NOMO-1 treated with DMSO at 0.1 percent for 48 hours (cell line): ENCODE data around the gene CCT5.
"Not testable (repeated sequence)": the region's sequence is repeated elsewhere in the genome, so short reads cannot be mapped to it uniquely, and the experiment has no call there.

Source experiments
- DNase-seq: peaks from one replicate; lab custom pipeline; 2025; ENCODE audit not compliant: unreplicated experiment; lab: John Stamatoyannopoulos, UW

Gene CCT5

GRCh38 chr5:10275460-10275859, 25.4 kb downstream of the CCT5 start:
- no peak for DNase-seq

- DNase-seq: no peak
Observed at GRCh38 chr5:10275991-10276390, 25.9 kb downstream of the CCT5 start.

GRCh38 chr5:10276691-10277090, 26.6 kb downstream of the CCT5 start:
- DNase-seq: no peak

GRCh38 chr5:10277773-10278630, 27.9 kb downstream of the CCT5 start:
- no peak for DNase-seq

GRCh38 chr5:10278658-10279279, 28.7 kb downstream of the CCT5 start:
- no peak for DNase-seq

GRCh38 chr5:10279328-10279727, 29.2 kb downstream of the CCT5 start:
- no peak for DNase-seq

GRCh38 chr5:10279925-10280720, 30.0 kb downstream of the CCT5 start:
- no peak for DNase-seq

- peak; percentile 80 for DNase-seq
Observed at GRCh38 chr5:10283927-10284635, 34.0 kb downstream of the CCT5 start.

- not testable (repeated sequence) for DNase-seq
Observed at GRCh38 chr5:10285362-10285761, 35.3 kb downstream of the CCT5 start.

GRCh38 chr5:10286162-10286861, 36.2 kb downstream of the CCT5 start:
- no peak for DNase-seq

GRCh38 chr5:10286862-10287227, 36.8 kb downstream of the CCT5 start:
- DNase-seq: no peak

- no peak for DNase-seq
Observed at GRCh38 chr5:10288592-10289219, 38.6 kb downstream of the CCT5 start.

GRCh38 chr5:10289353-10289752, 39.3 kb downstream of the CCT5 start:
- DNase-seq: peak; percentile 37

GRCh38 chr5:10289991-10290390, 39.9 kb downstream of the CCT5 start:
- no peak for DNase-seq

- DNase-seq: no peak
Observed at GRCh38 chr5:10290438-10290837, 40.4 kb downstream of the CCT5 start.

GRCh38 chr5:10291692-10292339, 41.7 kb downstream of the CCT5 start:
- DNase-seq: no peak

- DNase-seq: no peak
Observed at GRCh38 chr5:10293907-10294662, 44.0 kb downstream of the CCT5 start.

GRCh38 chr5:10295619-10296326, 45.7 kb downstream of the CCT5 start:
- DNase-seq: no peak
